Activated CD4-positive, alpha-beta memory T cell treated with anti-CD3 and anti-CD28 coated beads, Interleukin-2, amount 10 ng/mL, durations not matched to agents 7 days and 5 days (primary cell): ENCODE data around the gene ZNF614. TPM values are rescaled to one million over a fixed set of nuclear protein-coding genes. Genes with fewer than 3 reads are reported as not detected.
"Not testable (repeated sequence)": the region's sequence is repeated elsewhere in the genome, so short reads cannot be mapped to it uniquely, and the experiment has no call there.

ENCODE experiments used
- CTCF ChIA-PET: fragments of 350-600 bp; sonication (Branson Sonifier 250); formaldehyde crosslinking; loops from one replicate; lab custom pipeline; 2021; ENCODE audit warnings: antibody characterized with exemption, inconsistent platforms; lab: Charles Lee
- POLR2A ChIA-PET: fragments of 350-600 bp; sonication (Branson Sonifier 250); formaldehyde crosslinking; loops from one replicate; lab custom pipeline; 2021; ENCODE audit warnings: antibody characterized with exemption; lab: Charles Lee
- DNase-seq: peaks from one replicate; pipeline ENCODE4 v3.0.0-alpha.2; 2020
- H3K27ac Mint-ChIP-seq: one replicate; pipeline ENCODE4 v1.8.0; 2021; ENCODE audit warnings: mild to moderate bottlenecking, mixed read lengths
- H3K27me3 Mint-ChIP-seq: one replicate; pipeline ENCODE4 v1.8.0; 2021; ENCODE audit warnings: mixed read lengths
- H3K36me3 Mint-ChIP-seq: one replicate; pipeline ENCODE4 v1.8.0; 2021; ENCODE audit warnings: low read depth, mixed read lengths
- H3K4me1 Mint-ChIP-seq: one replicate; pipeline ENCODE4 v1.8.0; 2021; ENCODE audit warnings: mixed read lengths
- H3K4me3 Mint-ChIP-seq: one replicate; pipeline ENCODE4 v1.8.0; 2021; ENCODE audit warnings: mild to moderate bottlenecking, mixed read lengths
- H3K9me3 Mint-ChIP-seq: one replicate; pipeline ENCODE4 v1.8.0; 2021; ENCODE audit warnings: mixed read lengths
- total RNA-seq, 2 experiments: library from RNA; stranded (reverse); gene quantifications; one replicate each; pipeline ENCODE4 v1.2.3, GENCODE V29; 2021

Gene ZNF614
- total RNA-seq, 2 experiments from 2014 or later = 8.0 to 8.2 TPM

- POLR2A ChIA-PET = no interaction called here
- CTCF ChIA-PET = no interaction called here
- no peak for DNase-seq
- Mint-ChIP-seq H3K36me3 (peaks cover 84% of the 10 kb centered on the region), H3K27ac (no peak overlapping the region), H3K27me3 (no peaks in the 10 kb centered on the region), H3K9me3 (peaks cover 73% of the 10 kb centered on the region), H3K4me1 (peaks cover 4% of the 10 kb centered on the region), H3K4me3 (no peak overlapping the region)
Observed at GRCh38 chr19:51980116-51980736, 48.0 kb downstream of the ZNF614 start.

- H3K9me3 Mint-ChIP-seq = peaks cover 74% of the 10 kb centered on the region
- H3K36me3 Mint-ChIP-seq = peaks cover 89% of the 10 kb centered on the region
- DNase-seq = no peak
- H3K4me3 Mint-ChIP-seq = no peak overlapping the region
- H3K4me1 Mint-ChIP-seq = no peaks in the 10 kb centered on the region
- ChIA-PET CTCF (no interaction called here), POLR2A (no interaction called here)
- H3K27ac Mint-ChIP-seq = no peak overlapping the region
- no peaks in the 10 kb centered on the region for H3K27me3 Mint-ChIP-seq
Observed at GRCh38 chr19:51978882-51979281, 49.3 kb downstream of the ZNF614 start.

GRCh38 chr19:51977346-51977745 is 50.8 kb downstream of the ZNF614 start:
- ChIA-PET POLR2A (no interaction called here), CTCF (no interaction called here)
- Mint-ChIP-seq H3K27ac (no peak overlapping the region), H3K36me3 (peaks cover 90% of the 10 kb centered on the region), H3K4me3 (no peak overlapping the region), H3K4me1 (no peaks in the 10 kb centered on the region), H3K9me3 (peaks cover 69% of the 10 kb centered on the region), H3K27me3 (no peaks in the 10 kb centered on the region)
- DNase-seq = no peak

- H3K36me3 Mint-ChIP-seq = peaks cover 91% of the 10 kb centered on the region
- ChIA-PET POLR2A (no interaction called here), CTCF (no interaction called here)
- H3K27ac Mint-ChIP-seq = no peak overlapping the region
- no peak overlapping the region for H3K4me3 Mint-ChIP-seq
- DNase-seq = no peak
- H3K9me3 Mint-ChIP-seq = peaks cover 70% of the 10 kb centered on the region
- H3K4me1 Mint-ChIP-seq = no peaks in the 10 kb centered on the region
- H3K27me3 Mint-ChIP-seq = no peaks in the 10 kb centered on the region
Observed at GRCh38 chr19:51976852-51977251, 51.3 kb downstream of the ZNF614 start.

GRCh38 chr19:51975787-51976186 is 52.4 kb downstream of the ZNF614 start:
- DNase-seq, POLR2A ChIA-PET, H3K27ac Mint-ChIP-seq, CTCF ChIA-PET, H3K4me1 Mint-ChIP-seq, H3K4me3 Mint-ChIP-seq, H3K27me3 Mint-ChIP-seq: not testable (repeated sequence)
- Mint-ChIP-seq H3K36me3 (peaks cover 92% of the 10 kb centered on the region), H3K9me3 (peaks cover 71% of the 10 kb centered on the region)

GRCh38 chr19:51971624-51972023 is 56.6 kb downstream of the ZNF614 start:
- CTCF ChIA-PET = interaction anchor here (0.6 kb wide), 1 partner anchor 1391 kb away, joined by 3 read pairs; no protein-coding TSS in a partner anchor
- POLR2A ChIA-PET = no interaction called here
- H3K4me1 Mint-ChIP-seq = no peaks in the 10 kb centered on the region
- peaks cover 66% of the 10 kb centered on the region for H3K9me3 Mint-ChIP-seq
- H3K27me3 Mint-ChIP-seq = no peaks in the 10 kb centered on the region
- H3K27ac Mint-ChIP-seq = no peak overlapping the region
- H3K4me3 Mint-ChIP-seq = no peak overlapping the region
- DNase-seq = no peak
- H3K36me3 Mint-ChIP-seq = peaks cover 85% of the 10 kb centered on the region

GRCh38 chr19:51970718-51971117 is 57.5 kb downstream of the ZNF614 start:
- peaks cover 64% of the 10 kb centered on the region for H3K9me3 Mint-ChIP-seq

GRCh38 chr19:51965583-51965982 is 62.6 kb downstream of the ZNF614 start:
- Mint-ChIP-seq H3K27me3 (no peaks in the 10 kb centered on the region), H3K36me3 (peaks cover 77% of the 10 kb centered on the region), H3K9me3 (peaks cover 69% of the 10 kb centered on the region), H3K27ac (no peak overlapping the region), H3K4me1 (no peaks in the 10 kb centered on the region), H3K4me3 (no peak overlapping the region)
- ChIA-PET POLR2A (no interaction called here), CTCF (no interaction called here)
- DNase-seq = no peak

More at GRCh38 chr19:51970718-51971117, 57.5 kb downstream of the ZNF614 start:
- H3K27me3 Mint-ChIP-seq = no peaks in the 10 kb centered on the region
- H3K36me3 Mint-ChIP-seq = peaks cover 88% of the 10 kb centered on the region
- no peak overlapping the region for H3K27ac Mint-ChIP-seq
- CTCF ChIA-PET = no interaction called here
- no peaks in the 10 kb centered on the region for H3K4me1 Mint-ChIP-seq
- POLR2A ChIA-PET = no interaction called here
- no peak for DNase-seq
- H3K4me3 Mint-ChIP-seq = no peak overlapping the region

Other genes with a start within 250 kb of the ZNF614 start
- gene FPR3, start 233.2 kb downstream of the ZNF614 start, total RNA-seq = not detected
- 1 to 10 TPM; 5.3 to 6.1 TPM for gene ZNF577, start 140.4 kb downstream of the ZNF614 start, total RNA-seq
- 1 to 10 TPM; 8.1 to 9.6 TPM for gene ZNF649, start 123.4 kb downstream of the ZNF614 start, total RNA-seq
- gene ZNF613, start 100.9 kb downstream of the ZNF614 start, total RNA-seq = 1 to 10 TPM; 7.7 to 8.1 TPM
- gene ZNF350, start 41.5 kb downstream of the ZNF614 start, total RNA-seq = 10 to 100 TPM; 14.0 to 15.9 TPM
- 10 to 100 TPM; 11.4 to 12.1 TPM for gene ZNF615, start 20.2 kb downstream of the ZNF614 start, total RNA-seq
- 10 to 100 TPM; 12.8 to 13.6 TPM for gene ZNF432, start 20.5 kb upstream of the ZNF614 start, total RNA-seq
- gene ZNF841, start 67.4 kb upstream of the ZNF614 start, total RNA-seq = 10 to 100 TPM; 26.7 to 28.5 TPM
- 1 to 10 TPM; 7.9 to 8.5 TPM for gene ZNF616, start 111.6 kb upstream of the ZNF614 start, total RNA-seq
- 10 to 100 TPM; 17.3 to 18.0 TPM for gene ZNF836, start 143.2 kb upstream of the ZNF614 start, total RNA-seq
- 100 to 1,000 TPM; 203 to 209 TPM for gene PPP2R1A, start 161.7 kb upstream of the ZNF614 start, total RNA-seq
- 10 to 100 TPM; 23.3 to 24.1 TPM for gene ZNF766, start 241.2 kb upstream of the ZNF614 start, total RNA-seq